Measurements from ENCODE around the gene HERC4.
"Not testable (repeated sequence)": the region's sequence is repeated elsewhere in the genome, so short reads cannot be mapped to it uniquely, and the experiment has no call there.

HERC4 gene

DNA sequence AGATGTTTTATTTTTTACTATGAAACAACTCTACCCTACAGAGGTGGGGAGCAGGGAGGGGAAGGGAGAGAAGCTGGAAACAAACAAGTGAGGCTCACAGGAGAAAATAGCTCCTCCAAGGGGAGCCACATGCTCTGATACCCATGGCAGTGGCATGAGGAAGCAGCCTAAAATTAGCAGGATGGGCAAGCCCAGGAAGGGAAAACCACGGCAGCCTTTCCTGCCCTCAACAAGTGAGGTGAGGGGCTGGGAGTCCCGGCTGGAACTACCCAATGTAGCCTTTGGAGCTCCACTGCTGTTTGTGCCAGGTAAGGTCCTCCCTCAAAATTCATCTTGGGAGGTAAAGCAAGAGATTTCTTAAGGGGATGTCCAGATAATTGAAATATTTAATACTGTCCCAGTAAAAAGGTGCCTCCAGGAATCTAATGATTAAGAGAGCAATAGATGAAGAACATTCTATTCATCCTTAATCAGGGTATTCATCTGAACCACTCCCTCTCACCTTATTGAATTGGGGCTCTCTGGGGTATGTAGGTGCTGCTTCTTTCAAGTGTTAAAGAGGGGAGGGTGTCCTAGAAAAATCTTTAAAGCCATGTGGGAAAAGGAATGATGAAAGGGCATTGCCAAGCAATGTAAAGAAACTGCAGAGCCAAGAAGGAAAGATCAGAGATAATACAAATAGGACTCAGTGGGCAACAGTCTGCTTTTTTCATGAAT is 12.8 kb upstream of the HERC4 start:
- no peak for DNase-seq

- no peak for DNase-seq
These were observed 12.0 kb upstream of the HERC4 start for GRCh38 chr10:68086910-68087684.

DNA sequence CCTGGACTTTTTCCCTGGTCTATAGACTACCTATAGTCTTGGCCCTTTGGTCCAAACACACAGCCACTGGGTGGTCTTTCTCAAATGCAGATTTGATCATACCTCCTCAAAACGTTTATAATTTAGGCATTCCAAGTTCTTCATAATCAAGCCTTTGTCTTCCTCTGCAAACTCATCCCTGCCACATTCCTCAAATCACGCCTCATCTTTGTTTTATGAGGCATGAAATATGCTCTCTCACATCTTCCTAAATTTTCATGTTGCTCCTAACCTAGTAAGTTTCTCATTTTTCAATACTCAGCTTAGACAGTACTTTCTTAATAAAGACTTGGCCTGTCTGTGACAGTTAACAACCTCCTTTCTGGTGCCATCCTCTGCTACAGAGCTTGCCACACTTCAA is 10.9 kb upstream of the HERC4 start:
- no peak for DNase-seq

- DNase-seq, result no peak
These were observed 9.4 kb upstream of the HERC4 start for GRCh38 chr10:68084469-68084868.

- DNase-seq, result no peak
These were observed 8.9 kb upstream of the HERC4 start for GRCh38 chr10:68083953-68084352.

- DNase-seq, result no peak
These were observed 7.8 kb upstream of the HERC4 start for GRCh38 chr10:68082872-68083271.

DNA sequence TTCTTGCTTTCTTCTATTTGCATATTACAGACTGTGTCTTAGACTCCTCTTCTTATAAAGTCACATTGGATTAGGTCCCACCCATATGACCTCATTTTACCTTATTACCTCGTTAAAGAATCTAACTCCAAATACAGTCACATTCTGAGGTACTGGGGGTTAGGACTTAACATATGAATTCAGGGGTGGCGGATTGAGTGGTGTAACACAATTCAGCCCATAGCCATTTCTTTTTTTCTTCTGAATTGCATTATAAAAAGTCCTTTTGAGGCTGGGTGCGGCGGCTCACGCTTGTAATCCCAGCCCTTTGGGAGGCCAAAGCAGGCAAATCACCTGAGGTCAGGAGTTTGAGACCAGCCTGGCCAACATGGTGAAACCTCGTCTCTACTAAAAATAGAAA is 6.8 kb upstream of the HERC4 start:
- no peak for DNase-seq

DNA sequence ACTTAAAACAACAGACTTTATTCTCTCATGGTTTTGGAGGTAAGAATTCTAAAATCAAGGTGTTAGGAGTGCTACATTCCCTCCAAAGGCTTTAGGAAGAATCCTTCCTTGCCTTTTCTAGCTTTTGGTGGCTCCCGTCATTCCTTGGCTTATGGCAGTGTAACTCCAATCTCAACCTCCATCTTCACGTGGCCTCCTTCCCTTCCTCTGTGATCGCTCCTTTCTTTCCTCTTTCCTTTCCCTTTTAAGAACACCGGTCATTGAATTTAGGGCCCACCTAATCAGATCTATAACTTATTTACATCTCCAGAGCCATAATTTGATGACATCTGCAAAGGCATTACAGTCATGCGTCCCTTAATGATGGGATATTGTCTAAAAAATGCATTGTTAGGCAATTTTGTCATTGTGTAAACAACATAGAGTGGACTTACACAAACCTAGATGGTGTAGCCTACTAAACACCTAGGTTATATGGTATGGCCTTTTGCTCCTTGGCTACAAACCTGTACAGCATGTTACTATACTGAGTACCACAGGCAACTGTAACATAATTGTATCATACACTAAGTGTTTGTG is 5.9 kb upstream of the HERC4 start:
- no peak for DNase-seq

DNA sequence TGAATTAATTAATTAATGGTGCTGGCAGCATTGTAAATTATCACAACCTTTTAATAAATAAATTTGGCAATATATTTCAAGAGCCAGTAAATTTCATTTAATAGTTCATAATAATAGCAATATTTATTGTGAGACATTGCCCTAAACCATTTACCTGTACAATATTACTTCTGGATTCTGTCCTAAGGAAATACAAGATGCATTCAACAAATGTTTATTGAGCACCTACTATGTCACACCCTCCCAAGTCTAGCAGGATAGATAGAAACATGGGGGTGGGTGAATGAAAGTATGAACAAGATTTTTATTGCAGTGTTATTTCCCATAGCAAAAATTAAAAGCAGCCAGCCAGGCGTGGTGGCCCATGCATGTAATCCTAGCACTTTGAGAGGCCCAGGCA is 4.4 kb upstream of the HERC4 start:
- no peak for DNase-seq

- DNase-seq, result no peak
These were observed 1.9 kb upstream of the HERC4 start for GRCh38 chr10:68077026-68077425.

DNA sequence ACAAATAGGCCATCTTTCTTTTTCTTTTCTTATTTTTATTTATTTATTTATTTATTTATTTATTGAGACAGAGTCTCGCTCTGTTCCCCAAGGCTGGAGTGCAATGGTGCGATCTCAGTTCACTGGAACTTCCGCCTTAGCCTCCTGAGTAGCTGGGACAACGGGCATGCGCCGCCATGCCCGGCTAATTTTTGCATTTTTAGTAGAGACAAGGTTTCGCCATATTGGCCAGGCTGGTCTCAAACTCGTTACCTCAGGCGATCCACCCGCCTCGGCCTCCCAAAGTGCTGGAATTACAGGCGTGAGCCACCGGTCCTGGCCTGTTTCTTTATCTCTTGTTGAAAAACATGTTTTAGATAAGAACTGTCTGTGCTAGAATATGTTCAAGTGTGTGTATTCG is 998 bp upstream of the HERC4 start:
- DNase-seq, result not testable (repeated sequence)

DNA sequence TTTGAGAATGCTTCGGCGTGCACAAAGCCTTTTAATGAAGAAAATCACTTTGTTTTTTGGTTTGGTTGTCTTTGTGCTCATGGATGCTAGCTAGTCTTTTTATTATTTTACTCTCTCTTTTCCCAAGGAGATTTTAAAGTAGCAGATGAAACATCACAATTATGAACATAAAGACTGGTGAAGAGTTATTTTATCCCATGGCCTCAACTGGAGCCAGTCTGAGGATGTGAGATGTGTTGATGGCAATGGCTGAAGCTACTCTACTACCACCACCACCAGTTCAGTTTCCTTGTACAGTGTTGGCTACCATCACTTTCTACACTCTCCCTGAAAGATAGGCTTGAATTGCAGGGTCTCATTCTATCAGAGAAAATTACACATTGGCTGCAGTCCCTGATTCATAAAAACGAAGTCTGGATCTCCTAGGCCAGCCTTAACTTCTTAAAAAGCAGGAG is 494 bp upstream of the HERC4 start:
- no peak for DNase-seq

GRCh38 chr10:68074031-68074774 is 880 bp downstream of the HERC4 start:
- no peak for DNase-seq

GRCh38 chr10:68073631-68074030 is 1.5 kb downstream of the HERC4 start:
- no peak for DNase-seq

DNA sequence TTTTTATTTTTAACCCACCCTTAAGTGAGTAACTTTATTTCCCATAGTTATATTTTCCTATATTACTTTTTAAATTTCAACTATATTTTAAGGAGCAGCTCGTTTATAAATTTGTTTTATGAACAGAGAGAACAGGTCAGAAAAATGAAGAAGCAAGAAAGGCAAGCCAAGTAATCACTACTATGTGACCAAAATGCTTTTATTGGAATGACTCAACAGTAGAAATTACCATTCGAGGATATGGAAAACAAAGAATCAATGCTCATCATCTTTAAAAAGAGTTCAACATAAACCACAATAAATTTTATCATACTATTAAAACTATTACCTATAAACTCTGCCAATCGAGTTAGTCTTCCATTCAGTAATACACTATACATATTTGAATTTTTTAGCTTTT is 7.6 kb downstream of the HERC4 start:
- DNase-seq, result no peak

GRCh38 chr10:68067029-68067428 is 8.1 kb downstream of the HERC4 start:
- DNase-seq, result no peak

GRCh38 chr10:68053553-68053952 is 21.5 kb downstream of the HERC4 start:
- no peak for DNase-seq

DNA sequence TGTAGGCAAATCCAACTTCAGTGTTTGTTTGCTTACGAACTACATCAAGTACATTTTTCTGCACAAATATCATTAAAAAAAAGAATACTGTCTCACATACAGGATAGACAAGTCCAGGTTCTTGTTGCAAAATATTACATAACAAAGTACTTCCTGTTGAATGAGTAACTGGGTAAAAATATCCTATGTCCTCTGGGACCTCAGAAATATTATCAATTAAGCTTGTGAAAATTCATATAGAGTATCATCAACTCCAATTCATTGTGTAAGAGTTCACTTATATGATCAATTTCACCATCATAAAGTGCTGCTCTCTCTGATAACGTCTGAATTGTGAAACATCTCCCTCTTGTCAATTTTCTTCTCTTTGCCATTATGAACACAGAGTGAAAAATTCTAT is 22.6 kb downstream of the HERC4 start:
- no peak for DNase-seq

DNA sequence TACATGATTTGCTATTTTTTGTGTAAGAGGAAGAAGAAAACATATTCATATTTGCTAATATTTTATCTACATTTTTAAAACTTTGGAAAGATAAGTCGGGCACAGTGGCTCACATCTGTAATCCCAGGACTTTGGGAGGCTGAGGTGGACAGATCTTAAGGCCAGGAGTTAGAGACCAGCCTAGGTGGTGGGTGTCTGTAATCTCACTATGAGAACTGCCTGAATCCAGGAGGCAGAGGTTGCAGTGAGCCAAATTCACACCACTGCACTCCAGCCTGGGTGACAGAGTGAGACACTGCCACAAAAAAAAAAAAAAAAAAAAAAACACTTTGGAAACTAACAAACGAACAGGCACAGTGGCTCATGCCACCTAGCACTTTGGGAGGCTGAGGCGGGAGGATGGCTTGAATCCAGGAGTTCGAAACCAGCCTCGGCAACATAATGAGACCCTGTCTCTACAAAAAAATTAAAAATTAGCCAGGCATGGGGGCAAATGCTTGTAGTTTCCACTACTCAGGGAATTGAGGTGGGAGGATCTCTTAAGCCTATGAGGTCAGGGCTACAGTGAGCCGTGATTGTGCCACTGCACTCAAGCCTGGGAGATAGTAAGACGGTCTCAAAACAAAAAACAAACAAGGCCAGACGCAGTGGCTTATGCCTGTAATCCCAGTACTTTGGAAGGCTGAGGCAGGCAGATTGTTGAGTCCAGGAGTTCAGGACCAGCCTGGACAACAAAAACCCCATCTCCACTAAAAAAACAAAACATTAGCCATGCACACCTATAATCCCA is 25.6 kb downstream of the HERC4 start:
- DNase-seq, result no peak

GRCh38 chr10:68047554-68048327 is 27.3 kb downstream of the HERC4 start:
- DNase-seq, result no peak

GRCh38 chr10:68047122-68047521 is 28.0 kb downstream of the HERC4 start:
- DNase-seq, result no peak

DNA sequence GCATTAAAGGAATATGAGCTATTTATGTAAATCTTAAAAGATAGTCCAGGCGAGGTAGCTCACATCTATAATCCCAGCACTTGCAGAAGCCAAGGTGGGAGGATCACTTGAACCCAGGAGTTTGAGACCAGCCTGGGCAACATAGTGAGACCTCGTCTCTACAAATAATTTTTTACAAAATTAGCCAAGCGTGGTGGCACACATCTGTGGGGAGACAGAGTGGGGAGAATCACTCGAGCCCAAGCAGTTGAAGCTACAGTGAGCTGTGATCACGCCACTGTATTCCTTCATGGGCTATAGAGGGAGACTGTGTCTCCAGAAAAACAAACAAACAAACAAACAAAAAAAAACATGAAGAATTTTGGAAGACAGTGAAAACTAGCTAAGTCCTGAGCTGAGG is 28.4 kb downstream of the HERC4 start:
- DNase-seq, result no peak
